ENCODE results near the gene SH2B3. TPM values are rescaled to one million over a fixed set of nuclear protein-coding genes. Genes with fewer than 3 reads are reported as not detected.

The SH2B3 gene
- total RNA-seq, 1 donor from 2014 or later = 18.1 TPM

GRCh38 chr12:111494676-111495075, 89.0 kb downstream of the SH2B3 start:
- Mint-ChIP-seq H3K27me3 (ENCODE audit: unreplicated experiment) (peaks cover 5% of the 10 kb centered on the region), H3K27ac (ENCODE audit: unreplicated experiment) (no peak overlapping the region), H3K9me3 (ENCODE audit: unreplicated experiment) (no peaks in the 10 kb centered on the region), H3K36me3 (ENCODE audit: unreplicated experiment) (no peaks in the 10 kb centered on the region), H3K4me1 (ENCODE audit: low read depth, unreplicated experiment) (peaks cover 14% of the 10 kb centered on the region), H3K4me3 (ENCODE audit: unreplicated experiment) (no peak overlapping the region)
- TF ChIP-seq CTCF (IDR thresholded peaks at IDR 0.05; ENCODE audit: partially characterized antibody, unreplicated experiment) = no peak
- DNase-seq = no peak

Other genes with a start within 250 kb of the SH2B3 start
- 33.2 TPM for gene PHETA1, start 36.8 kb upstream of the SH2B3 start, total RNA-seq (ENCODE audit: unreplicated experiment)
- gene ATXN2, start 193.4 kb downstream of the SH2B3 start, total RNA-seq (ENCODE audit: unreplicated experiment) = 80.8 TPM